Astrocyte of the cerebellum (primary cell): ENCODE measurements around the gene STRC.
"Not testable (repeated sequence)": the region's sequence is repeated elsewhere in the genome, so short reads cannot be mapped to it uniquely, and the experiment has no call there.

Experiments
- DNase-seq: peaks from one replicate; pipeline ENCODE4 v3.0.0-alpha.2; 2011; ENCODE audit warnings: low read depth
- H3K4me3 ChIP-seq: 2 replicates; pipeline ENCODE4 v1.5.1; 2011; ENCODE audit warnings: mild to moderate bottlenecking, low read depth, low read length, moderate library complexity
- in situ Hi-C: cut with HindIII; loops from 2 replicates; pipeline ENCODE4 v1.10.0; 2017; ENCODE audit warnings: low sequenced_read_pairs
- TF ChIP-seq, protein P1 (sequence below): IDR thresholded peaks from 2 replicates; pipeline ENCODE4 v1.5.1; 2012; ENCODE audit warnings: low read length, low read depth, moderate library complexity, mild to moderate bottlenecking; ENCODE audit errors: missing control alignments

The STRC gene

DNA sequence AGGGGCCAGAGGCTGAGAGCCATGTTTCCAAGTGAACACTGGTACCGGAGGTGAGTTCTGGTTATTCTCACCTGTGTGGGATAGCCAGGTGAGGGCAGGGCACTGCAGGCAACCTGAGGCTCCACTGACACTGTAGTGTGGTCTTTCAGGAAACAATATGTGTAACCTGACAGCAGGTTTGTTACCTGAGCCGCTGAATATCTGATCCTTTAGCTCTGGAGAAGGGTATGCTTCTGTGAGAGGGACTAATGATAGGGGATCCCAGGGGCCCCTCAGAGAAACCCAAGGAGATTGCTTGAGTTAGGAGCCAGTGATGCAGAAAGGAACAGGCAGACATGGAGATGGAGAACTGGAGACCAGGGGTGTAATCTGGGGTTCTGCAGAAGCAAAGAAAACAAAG is at the start of gene STRC:
TSS of gene STRC (minus strand) at position 101 of the 400 bp plus-strand sequence. CDS start at position 23, 78 bp downstream.
- in situ Hi-C loops, DNase-seq, H3K4me3 ChIP-seq: not testable (repeated sequence)

GRCh38 chr15:43666177-43666576 is 47.6 kb upstream of the STRC start:
- in situ Hi-C loops, H3K4me3 ChIP-seq, DNase-seq: not testable (repeated sequence)

DNA sequence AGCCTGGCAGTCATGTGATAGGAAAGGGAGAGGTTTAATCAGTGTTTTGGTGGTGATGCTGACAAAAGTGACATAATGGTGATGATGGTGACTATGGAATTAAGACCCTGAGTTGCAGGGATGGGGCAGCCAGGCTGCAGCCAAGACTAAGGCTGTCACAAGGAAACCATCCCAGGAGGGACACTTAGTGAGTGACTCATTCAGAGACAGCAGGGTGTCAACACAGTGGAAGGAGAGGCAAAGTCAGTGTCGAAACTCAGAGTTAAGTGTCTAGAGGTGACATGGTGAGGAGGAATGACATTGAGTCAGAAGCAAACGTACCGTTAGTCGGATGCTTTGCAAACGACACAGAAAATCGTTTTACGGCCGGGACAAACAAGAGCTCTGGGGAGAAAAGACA is 44.7 kb upstream of the STRC start:
- in situ Hi-C loops = not testable (repeated sequence)

DNA sequence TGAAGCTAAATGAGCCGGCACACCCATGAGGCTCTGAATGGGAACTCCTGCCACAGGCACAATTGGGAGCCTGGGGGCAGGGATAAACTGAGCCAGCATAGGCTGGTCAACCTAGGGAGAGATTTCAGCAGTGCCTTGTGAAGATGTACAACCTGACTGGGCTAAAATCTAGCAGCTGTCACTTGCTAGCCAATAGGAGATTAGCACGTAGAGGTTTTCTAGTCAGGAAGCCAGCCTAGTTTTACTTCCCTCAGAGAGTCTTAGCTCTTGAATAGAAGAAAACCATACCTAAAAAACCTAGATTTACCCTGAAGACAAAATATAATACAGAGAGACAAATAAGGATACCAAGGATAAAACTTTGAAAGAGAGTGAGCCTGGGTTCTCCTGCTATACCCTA is 43.7 kb upstream of the STRC start:
- in situ Hi-C loops, H3K4me3 ChIP-seq, DNase-seq: not testable (repeated sequence)

More for the DNA sequence above, 44.7 kb upstream of the STRC start:
- H3K4me3 ChIP-seq, DNase-seq: not testable (repeated sequence)

- in situ Hi-C loops, H3K4me3 ChIP-seq, DNase-seq: not testable (repeated sequence)
These were observed 41.1 kb upstream of the STRC start for GRCh38 chr15:43659727-43660126.

DNA sequence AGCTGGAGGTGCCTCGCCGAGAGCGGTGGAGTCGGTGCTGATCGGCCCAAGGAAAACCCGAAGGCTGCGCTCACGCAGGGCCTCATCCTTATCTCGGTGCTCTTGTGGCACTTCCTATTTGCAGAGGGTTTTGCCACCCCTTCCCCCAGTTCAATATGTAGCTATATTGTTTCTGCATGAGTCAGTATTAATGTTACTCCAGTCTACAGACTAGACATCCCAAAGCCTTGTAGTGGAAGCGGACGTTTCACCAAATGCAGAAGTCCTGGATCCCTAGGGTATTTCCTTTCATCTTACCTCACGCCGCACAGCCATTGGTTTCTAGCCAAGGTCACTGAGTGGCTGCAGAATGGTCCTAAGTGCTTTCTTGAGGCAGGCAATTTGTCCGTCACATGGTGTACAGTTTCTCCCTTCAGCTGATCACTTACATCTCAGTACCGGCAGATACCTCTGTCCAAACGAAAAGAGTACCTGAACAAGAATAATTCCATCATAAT is 30.9 kb upstream of the STRC start:
- H3K4me3 ChIP-seq, DNase-seq, in situ Hi-C loops: not testable (repeated sequence)

- DNase-seq = no peak
- TF ChIP-seq, protein P1, sequence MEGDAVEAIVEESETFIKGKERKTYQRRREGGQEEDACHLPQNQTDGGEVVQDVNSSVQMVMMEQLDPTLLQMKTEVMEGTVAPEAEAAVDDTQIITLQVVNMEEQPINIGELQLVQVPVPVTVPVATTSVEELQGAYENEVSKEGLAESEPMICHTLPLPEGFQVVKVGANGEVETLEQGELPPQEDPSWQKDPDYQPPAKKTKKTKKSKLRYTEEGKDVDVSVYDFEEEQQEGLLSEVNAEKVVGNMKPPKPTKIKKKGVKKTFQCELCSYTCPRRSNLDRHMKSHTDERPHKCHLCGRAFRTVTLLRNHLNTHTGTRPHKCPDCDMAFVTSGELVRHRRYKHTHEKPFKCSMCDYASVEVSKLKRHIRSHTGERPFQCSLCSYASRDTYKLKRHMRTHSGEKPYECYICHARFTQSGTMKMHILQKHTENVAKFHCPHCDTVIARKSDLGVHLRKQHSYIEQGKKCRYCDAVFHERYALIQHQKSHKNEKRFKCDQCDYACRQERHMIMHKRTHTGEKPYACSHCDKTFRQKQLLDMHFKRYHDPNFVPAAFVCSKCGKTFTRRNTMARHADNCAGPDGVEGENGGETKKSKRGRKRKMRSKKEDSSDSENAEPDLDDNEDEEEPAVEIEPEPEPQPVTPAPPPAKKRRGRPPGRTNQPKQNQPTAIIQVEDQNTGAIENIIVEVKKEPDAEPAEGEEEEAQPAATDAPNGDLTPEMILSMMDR = no peak
- in situ Hi-C loops = no loop called here
- H3K4me3 ChIP-seq = no peak within 1 kb of the TSS
These were observed 30.2 kb upstream of the STRC start, which contains the start of gene CATSPER2 for GRCh38 chr15:43648649-43649429. Gene CATSPER2, minus strand, starts transcription at chr15:43648844. Its CDS starts 783 bp downstream, at chr15:43648061.

DNA sequence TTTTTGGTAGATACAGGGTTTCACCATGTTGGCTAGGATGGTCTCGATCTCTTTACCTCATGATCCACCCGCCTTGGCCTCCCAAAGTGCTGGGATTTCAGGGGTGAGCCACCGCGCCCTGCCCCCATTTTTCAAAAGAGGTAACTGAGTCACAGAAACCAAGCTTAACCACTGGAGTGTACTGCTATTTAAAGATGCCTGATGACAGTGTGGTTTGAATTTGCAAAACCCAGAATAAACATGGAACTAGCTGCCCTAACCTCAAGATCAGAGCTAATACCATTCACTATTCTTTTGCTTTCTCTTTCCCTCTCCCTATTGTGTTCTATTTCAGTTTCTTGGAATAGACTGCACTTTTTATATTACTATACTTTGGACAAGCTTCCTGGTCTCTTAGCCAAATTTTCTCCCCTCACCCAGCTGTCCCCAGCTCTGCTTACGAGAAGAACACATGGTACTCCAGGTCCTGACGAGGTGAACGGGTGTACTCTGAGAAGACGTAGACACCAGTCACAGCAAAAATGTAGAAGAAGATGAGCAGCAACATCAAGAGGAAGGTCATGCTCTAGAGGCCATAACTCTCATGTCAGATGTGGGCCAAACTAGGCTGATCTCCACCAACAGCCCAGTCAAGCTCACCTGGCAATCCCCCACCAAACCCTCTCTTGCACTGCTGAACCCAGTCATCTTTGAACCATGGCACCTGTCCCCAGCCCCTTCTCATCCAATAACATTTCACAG is 20.0 kb upstream of the STRC start:
- in situ Hi-C loops, H3K4me3 ChIP-seq, DNase-seq: not testable (repeated sequence)

DNA sequence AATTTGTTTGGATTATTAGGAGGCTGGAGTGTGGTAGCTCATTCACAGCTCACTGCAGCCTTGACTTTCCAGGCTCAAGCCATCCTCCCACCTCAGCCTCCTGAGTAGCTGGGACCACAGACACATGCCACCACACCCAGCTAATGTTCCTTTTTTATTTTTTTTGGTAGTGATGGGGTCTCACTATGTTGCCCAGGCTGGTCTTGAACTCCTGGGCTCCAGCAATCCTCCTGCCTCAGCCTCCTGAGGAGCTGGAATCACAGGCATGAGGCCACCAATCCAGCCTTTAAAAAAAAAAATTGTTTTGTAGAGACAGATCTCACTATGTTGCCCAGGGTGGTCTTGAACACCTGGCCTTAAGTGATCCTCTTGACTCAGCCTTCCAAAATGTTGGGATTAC is 8.3 kb upstream of the STRC start:
- DNase-seq, H3K4me3 ChIP-seq, in situ Hi-C loops: not testable (repeated sequence)

GRCh38 chr15:43625106-43625505 is 6.5 kb upstream of the STRC start:
- no peak overlapping the region for H3K4me3 ChIP-seq
- in situ Hi-C loops = no loop called here
- TF ChIP-seq, protein P1 = no peak
- no peak for DNase-seq

DNA sequence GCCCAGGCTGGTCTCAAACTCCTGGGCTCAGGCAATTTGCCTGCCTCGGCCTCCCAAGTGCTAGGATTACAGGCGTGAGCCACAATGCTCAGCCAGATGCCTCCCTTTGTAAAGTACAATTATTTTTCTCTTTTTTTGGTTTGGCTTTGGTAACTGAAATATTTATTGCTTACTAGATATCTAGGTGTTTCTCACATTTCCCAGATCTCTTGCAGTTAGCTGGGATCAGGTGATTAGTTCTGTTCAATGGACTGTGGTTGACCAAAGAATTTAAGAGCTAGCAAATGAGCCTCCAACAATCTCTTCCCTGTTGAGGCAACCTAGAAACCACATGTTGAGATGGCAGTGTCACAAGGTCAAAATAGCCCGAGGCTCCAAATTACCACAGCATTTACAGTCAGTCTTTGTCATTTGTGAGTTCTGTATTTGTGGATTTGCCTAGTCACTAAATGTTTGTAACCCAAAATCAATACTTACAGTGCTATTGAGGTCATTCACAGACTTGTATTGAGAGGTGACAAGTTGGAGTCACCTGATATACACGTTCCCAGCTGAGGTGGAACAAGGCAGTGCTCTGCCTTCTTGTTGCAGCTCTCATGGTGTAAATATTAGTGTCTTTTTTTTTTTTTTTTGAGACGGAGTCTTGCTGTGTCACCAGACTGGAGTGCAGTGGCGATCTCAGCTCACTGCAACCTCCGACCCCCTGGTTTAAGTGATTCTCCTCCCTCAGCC is 3.6 kb upstream of the STRC start:
- in situ Hi-C loops, H3K4me3 ChIP-seq: not testable (repeated sequence)
- peak; percentile 2 for DNase-seq

- DNase-seq, in situ Hi-C loops, H3K4me3 ChIP-seq: not testable (repeated sequence)
These were observed 850 bp downstream of the STRC start for GRCh38 chr15:43617750-43618149.

- H3K4me3 ChIP-seq, in situ Hi-C loops, DNase-seq: not testable (repeated sequence)
These were observed 16.4 kb downstream of the STRC start for GRCh38 chr15:43602233-43602632.

DNA sequence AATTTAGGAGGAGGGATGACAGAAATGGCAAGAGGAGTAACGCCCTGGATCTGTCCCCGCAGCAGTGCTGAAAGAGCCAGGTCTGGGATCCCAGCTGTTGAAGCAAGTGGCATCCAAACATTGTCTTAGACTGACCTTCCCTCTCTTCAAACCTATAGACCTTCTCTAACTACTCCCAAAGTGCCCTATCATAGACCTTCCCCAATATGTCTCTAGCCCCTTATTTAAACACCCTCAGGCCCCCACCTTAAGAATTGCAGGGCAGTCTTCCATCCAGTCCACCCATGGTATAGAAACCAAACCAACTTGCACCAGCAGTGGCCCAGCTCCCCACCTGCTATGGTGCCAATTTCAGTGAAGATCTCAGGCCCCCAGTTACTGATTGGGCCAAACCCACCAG is 18.4 kb downstream of the STRC start:
- DNase-seq, in situ Hi-C loops, H3K4me3 ChIP-seq: not testable (repeated sequence)

- H3K4me3 ChIP-seq, in situ Hi-C loops, DNase-seq: not testable (repeated sequence)
These were observed 19.5 kb downstream of the STRC start for GRCh38 chr15:43599131-43599530.
